Renal cortical epithelial cell (primary cell): ENCODE measurements around the gene COL4A6. TPM values are rescaled to one million over a fixed set of nuclear protein-coding genes. Genes with fewer than 3 reads are reported as not detected.

Source experiments
- DNase-seq: peaks from one replicate; pipeline ENCODE4 v3.0.0-alpha.2; 2011; ENCODE audit warnings: low read depth
- total RNA-seq: library from RNA; depleted of rRNA; stranded (reverse); fragments of >200 nt; gene quantifications from 2 replicates; pipeline ENCODE4 v1.2.3, GENCODE V29; 2014

The COL4A6 gene
- total RNA-seq, 1 donor from 2014 or later, result 4.9 TPM

DNA sequence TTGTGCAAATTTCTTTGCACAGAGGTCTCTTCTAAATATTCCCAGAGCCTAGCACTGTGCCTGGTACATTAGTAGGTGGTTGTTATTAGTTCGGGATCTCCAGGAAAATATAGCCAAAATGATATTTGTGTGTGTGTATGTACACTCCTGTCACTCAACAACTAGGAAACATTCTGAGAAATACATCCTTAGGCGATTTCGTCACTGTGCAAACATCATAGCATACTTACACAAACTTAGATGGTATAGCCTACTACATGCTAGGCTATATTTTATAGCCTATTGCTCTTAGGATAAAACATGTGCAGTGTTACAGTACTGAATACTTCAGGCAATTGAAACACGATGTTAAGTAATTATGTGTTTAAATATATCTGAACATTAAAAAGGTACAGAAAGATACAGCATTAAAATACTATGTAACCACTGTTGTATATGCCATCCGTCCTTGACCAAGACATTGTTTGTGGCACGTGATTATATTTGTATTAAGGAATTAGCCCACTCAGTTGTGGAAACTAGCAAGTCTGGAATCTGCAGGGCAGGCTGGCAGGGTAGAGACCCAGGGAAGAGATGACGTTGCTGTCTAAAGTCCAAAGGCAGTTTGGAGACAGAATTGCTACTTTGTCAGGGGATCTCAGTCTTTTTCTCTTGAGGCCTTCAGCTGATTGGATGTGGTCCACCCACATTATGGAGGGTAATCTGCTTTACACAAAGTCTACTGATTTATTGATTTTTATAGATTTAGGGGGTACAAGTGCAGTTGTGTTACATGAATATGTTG lies 106.9 kb downstream of the COL4A6 start:
- DNase-seq, result no peak

GRCh38 chrX:108323751-108324150 lies 114.5 kb downstream of the COL4A6 start:
- peak; percentile 7 for DNase-seq

DNA sequence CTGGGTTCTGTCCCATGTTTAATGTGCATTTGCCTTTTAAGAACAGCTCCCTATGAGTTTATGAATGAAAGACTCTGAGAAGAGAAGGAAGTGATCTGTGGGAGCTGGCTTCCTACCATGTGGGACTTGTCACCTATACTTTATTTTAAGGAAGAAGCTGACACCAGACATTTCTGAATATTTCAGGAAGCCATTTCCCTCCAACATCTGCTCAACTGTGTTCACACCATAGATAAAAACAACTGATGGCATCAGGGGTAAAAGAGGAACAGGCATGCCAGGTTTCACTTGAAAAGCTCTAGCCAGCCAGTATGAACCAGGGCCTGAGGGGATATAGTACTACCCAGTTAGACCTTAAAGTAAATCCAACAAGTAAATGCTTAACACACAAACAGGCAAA lies 116.0 kb downstream of the COL4A6 start:
- DNase-seq, result peak; percentile 38

DNA sequence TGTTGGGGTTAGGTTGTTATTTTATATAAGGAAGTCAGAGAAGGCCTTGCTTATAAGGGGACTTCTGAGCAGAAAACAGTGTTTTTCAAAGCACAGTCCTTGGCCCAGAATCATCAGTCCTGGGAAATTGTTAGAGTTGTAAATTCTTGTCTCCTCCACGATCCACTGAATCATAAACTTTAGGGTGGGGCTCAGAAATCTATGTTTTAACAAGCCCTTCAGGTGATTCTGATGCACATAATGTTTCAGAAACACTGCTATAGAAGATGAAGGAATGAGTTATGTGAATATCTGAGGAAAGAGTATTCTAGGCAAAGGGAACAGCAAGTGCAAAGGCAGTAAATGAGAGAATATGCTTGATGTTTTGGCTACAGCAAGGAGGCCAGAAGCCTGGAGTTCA lies 121.8 kb downstream of the COL4A6 start:
- DNase-seq, result no peak

DNA sequence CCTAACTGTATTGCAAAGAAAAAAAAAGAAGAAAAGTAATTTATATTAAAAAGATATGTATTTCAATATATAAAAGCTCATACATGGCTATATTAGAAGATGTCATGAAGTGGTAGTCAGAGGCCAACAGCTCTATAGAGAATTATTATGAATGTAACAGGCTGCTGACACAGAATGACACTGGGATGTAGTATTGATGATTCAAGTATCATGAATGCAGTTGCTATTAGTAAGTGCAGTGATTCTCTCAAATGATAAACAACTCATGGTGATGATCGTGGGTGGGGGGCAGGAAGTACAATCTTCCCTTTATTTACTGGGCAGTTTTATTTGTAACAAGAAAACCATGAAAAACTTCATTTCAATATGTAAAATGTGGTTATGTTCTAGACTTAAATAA lies 124.6 kb downstream of the COL4A6 start:
- DNase-seq, result peak; percentile 28

- DNase-seq, result peak; percentile 28
Measured at GRCh38 chrX:108312957-108313356, 125.3 kb downstream of the COL4A6 start.

DNA sequence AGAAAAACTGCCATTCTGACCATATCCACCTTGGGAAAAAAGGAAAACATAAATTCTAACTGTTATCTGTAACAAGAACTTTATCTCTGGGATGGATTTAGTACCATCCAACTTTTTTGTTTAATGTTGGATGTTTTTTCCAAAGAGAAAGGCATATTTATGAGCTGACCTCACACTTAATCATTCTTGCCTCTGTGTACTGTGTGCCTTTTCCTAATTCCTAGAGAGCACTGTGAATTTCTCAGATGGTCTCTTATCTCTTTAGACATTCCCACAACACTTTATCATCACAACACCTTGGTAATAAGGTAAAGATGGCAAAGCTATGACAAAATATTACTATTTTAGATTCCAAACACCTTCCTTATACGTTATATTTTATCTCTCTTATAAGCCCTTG lies 126.2 kb downstream of the COL4A6 start:
- DNase-seq, result no peak

DNA sequence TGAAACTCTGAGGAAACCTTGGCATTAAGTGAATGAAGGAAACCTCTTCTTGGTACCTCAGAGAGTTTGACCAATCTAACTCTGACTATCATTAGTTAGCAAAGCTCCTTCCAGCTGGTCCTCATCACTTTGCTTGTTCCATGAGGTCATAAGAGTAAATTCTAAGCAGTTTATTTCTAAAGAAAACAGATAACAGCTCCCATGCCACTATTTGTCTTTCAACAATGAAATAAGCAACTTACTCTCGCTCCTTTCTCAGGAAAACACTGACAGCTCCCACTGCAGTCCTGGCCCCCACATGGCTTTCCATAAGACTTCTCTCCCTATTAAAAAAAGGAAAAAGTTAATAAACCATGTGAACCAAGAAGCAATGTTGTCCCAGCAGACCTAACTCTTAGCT lies 127.7 kb downstream of the COL4A6 start:
- no peak for DNase-seq

- DNase-seq, result no peak
Measured at GRCh38 chrX:108309144-108309543, 129.1 kb downstream of the COL4A6 start.

- no peak for DNase-seq
Measured at GRCh38 chrX:108307132-108308085, 130.8 kb downstream of the COL4A6 start.

DNA sequence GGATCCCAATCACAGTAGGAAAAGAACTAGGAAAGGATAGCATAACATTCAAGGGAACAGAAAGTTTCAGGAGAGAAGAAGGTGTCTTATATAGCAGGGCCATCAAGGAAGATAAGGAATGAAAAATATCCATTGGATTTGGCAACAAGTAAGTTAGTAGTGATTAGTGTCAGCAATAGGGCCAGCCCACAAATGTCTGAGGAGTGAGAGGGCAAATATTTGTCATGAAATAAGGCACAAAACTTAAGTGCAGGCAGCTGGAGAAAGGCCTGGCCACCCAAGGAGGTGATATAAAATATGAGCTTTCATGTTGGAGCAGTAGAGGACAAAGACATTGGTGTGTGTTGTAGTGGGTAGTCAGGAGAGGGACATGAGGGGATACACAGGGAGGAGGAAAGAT lies 132.1 kb downstream of the COL4A6 start:
- DNase-seq, result no peak

DNA sequence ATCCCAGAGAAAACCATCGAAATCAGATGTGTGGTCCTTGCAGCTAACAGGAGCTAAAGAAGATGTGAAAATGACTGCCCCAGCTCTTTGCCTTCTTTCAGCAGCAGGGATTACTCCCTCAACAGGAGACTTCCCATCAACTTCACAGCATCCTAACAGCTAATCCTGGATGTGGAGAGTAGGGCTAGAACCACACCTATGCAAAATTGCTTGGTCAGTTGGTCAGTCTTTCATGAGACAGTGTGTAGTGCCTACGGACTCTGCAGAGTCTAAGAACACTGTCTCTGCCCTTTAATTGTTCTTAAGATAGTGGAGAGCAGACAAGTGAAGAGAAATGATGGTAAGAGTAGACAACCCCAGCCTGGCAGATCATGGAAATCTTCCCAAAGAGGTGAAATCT lies 133.5 kb downstream of the COL4A6 start:
- DNase-seq, result no peak

GRCh38 chrX:108304210-108304609 lies 134.0 kb downstream of the COL4A6 start:
- peak; percentile 13 for DNase-seq

GRCh38 chrX:108303682-108304081 lies 134.5 kb downstream of the COL4A6 start:
- DNase-seq, result no peak

- DNase-seq, result no peak
Measured at GRCh38 chrX:108299704-108300103, 138.5 kb downstream of the COL4A6 start.

- DNase-seq, result peak; percentile 81
Measured at GRCh38 chrX:108299101-108299591, 139.1 kb downstream of the COL4A6 start.

- DNase-seq, result no peak
Measured at GRCh38 chrX:108298165-108298602, 140.0 kb downstream of the COL4A6 start.

GRCh38 chrX:108297290-108297689 lies 140.9 kb downstream of the COL4A6 start:
- DNase-seq, result no peak

DNA sequence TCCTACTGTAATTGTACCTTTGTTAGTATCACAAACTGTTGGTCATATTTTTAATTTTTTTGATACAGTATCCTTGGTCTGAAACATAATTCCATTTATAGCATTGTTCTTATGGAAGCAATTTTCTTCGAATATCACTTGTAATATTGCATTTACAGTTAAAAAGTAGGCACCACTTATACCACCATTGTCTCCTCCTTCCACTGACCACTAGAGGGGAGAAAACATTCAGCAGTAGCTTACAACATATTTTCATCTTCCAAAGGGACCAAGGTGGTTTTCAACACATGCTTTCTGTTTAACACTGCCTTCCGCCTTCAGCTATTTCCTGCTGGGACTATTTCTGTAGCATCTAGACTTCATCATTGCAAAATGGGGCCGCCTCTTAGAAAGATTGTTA lies 146.2 kb downstream of the COL4A6 start:
- no peak for DNase-seq

GRCh38 chrX:108285918-108286317 lies 152.3 kb downstream of the COL4A6 start:
- no peak for DNase-seq

DNA sequence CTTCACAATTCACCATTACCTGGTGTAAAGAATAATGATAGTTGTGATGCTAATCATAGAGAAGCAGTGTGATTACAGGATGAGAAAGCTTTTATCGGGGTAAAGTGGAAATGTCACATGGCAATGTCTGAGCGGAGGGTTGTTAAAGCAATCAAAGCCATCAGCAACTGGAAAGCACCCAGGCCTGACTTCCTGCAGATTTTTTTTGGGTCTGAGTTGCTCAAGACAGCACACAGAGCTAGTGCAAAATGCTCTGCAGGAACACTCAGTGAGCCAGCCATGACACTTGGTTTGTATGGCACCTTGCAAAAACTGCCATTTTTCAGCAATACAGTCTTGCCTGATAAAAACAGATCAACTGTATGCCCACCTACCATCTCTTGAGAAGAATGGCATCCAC lies 152.9 kb downstream of the COL4A6 start:
- DNase-seq, result no peak

DNA sequence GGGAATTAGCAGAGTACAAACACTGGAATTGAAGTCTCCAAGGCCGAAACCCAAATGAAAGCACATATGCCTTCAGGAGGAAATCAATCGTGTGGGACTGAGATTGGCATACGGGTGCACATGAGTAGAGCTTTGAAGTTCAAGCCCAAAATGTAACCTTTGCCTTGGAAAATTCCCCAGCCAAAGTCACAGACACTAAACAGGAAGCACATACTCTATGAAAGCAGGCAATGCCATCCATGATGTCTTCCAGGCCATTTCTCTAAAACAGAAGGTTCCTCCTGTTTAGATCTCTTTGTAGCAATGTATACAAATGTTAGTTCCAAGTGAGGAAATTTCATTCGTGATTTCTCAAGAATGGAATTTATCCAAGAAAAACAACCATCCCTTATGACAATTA lies 162.5 kb downstream of the COL4A6 start:
- no peak for DNase-seq

GRCh38 chrX:108271397-108271787 lies 166.8 kb downstream of the COL4A6 start:
- DNase-seq, result peak; percentile 47
